GM21576 (cell line): ENCODE results near the gene CPN2.
A peak's percentile ranks its signal among the peaks of the same experiment; 100 is the strongest.

Experiments
- ATAC-seq: cut with Tn5 transposase; IDR thresholded peaks from one replicate; pipeline ENCODE4 v1.9.1; 2021; ENCODE audit warnings: mild to moderate bottlenecking, moderate library complexity; ENCODE audit not compliant: unreplicated experiment

Gene CPN2

DNA sequence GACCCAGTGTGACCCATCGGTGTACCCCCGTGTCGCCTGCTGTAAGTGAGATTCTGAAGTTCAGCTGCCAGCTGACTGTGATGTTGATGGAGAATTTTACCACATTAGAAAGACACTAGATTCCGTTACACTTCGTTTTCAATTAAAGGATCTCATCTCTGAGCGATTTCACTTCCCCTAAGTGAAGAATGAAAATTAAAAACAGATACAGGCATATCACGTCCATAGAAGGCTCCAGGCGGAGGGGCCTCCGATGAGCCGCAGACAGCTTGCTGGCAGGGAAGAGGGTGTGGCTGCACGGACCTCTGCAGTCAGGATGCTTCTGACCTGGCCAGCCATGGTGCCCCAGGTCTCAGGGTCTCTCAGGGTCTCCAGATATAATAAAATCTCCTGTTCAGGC, 6.6 kb upstream of the CPN2 start:
- ATAC-seq = no peak

DNA sequence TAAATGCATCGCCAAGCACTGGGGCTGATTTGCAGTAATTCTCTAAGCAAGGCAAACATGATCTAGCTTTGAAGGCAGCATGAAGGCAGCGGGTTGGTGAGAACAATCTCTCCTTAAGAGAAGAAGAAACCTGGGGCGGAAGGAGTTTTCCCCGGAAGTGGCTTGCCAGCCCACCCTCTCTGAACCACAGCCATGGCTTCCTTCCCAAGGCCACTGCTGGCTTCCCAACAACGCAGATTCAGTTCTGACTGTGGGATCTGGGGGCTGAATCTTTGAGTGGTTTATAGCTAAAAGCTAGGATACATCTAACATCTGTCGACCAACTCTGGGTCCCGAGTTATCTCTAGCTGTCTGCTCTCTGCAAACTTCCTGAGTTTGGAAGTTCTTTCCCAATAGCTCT, 4.3 kb upstream of the CPN2 start:
- ATAC-seq = no peak

DNA sequence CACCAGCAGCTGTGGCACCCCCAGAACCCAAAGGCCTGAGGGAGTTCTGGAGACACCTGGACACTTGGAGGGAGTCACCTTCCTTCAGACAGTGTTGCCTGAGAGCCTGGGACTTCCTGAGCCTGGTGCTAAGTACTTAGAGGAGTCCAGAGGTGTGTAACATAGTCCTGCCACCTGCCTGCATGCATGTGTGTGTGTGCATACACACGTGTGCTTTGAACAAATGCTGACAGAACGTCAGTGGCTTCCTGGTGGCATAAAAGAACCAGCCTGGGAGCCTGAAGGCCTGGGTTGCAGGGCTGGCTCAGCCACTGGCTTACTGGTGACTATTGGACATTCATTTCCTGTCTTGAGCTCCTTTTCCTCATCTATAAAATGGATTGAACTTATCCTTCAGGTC, 3.2 kb upstream of the CPN2 start:
- no peak for ATAC-seq

GRCh38 chr3:194352667-194353246, 1.6 kb upstream of the CPN2 start:
- no peak for ATAC-seq

- ATAC-seq = no peak
Observed at GRCh38 chr3:194351952-194352536, 916 bp upstream of the CPN2 start.

DNA sequence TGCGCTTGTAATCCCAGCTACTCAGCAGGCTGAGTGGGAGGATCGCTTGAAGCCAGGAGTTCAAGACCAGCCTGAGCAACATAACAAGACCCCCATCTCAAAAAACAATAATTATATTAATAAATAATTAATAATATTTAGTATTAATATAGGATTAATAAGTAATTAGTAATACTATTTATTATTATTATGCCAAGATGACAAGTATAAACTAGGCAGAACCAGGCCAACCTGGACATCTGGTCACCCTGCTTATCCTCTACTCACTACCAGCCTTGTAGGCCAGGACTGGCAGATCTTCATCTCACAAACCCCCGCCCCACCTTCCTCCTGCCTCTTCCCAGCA, 429 bp downstream of the CPN2 start:
- no peak for ATAC-seq

DNA sequence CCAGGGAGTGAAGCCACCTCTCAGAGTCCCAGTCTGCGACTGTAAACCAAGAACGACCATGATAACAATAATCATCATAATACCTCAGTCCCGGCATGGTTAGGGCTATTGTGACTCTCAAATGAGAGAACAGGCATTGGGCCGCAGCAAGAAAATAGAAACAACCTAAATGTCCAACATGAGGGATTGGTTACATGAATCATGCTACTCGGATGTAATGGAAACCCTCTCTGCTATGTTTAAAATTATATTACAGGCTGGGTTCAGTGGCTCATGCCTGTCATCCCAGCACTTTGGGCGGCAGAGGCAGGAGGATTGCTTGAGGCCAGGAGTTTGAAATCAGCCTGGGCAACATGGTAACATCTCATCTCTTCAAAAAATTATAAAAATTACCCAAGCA, 2.8 kb downstream of the CPN2 start:
- ATAC-seq = no peak

- ATAC-seq = no peak
Observed at GRCh38 chr3:194346621-194347020, 4.5 kb downstream of the CPN2 start.

DNA sequence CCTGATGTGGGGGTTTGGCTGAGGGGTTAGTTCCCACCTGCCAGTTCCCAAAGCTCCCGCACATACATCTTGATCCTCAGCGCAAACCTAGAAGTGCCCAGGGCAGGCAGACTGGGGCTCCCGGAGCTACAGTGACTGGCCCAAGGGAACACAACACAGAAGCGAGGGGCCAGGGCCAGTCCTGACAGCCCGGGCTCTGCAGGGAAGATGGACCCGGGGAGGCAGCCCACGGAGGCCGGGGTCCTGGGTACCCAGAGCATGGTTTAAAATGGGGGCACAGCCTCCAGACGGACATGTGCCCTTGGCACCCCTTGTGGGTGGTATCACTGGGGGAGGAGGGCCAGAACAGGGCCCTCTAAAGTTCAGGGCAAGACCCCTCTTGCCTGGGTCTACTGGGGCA, 5.1 kb downstream of the CPN2 start:
- ATAC-seq = no peak

DNA sequence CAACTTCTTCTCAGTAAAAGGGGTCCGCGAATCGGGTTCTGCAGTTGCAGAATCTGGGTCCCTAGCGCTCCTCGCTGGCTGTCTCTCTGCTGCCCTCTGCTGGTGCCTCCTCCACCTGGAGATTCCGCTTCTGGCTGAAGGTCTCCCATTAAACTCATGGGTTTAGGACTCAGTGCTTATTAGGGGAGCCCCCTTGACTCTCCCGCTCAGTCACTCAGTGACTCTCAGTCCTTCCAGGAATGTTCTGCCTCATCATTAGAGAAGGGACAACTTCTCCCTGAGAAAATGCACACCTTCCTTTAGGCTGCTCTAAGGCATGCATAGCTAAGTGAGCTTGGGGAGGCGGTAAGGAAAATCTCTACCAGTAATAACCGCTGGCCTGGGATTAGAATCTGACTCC, 7.1 kb downstream of the CPN2 start:
- ATAC-seq = no peak

DNA sequence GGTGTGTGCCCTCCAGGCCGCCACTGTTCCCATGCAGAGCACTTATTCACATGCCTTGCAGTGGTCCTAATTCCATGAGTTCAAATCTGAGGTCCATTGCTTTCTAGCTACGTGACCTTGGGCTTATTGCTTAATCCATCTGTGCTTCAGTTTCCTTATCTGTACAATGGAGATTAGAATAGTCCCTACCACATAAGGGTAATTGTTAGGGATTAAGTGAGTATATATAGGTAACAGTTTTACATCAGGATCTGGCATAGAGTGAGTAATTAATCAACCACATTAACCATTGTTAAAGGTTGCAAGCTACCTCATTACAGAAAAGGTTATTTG, 7.6 kb downstream of the CPN2 start:
- ATAC-seq = no peak

DNA sequence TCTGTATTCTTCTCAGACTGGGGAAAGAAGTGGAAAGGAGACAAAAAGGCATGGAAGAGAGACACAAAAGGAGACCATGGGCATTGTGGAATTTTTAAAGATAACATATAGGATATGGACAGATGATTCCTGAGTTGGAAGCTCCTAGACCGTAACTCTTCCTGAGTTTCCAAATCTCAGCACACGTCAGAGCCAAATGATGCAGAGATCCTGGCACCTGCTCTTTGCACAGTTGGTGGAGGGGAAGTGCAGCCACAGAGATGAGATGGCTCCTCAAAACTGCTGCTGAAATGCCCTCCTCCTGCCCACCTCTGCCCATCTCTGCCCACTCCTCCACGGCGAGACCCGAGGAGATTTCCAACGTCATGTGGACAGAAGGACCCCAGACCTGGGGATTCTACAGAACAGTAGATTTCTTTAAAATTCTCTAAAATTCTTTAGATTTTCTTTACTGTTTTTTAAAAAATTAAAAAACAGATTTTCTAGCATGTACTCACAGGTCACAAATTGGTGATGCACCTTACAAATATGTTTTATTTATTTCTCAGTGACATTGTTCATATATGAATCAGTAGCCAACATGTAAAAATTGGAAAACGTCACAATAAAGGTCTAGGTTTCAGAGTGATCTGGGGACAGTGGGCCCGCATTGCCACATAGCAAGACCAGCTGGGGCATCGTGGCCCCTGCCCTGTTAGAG, 8.1 kb downstream of the CPN2 start:
- ATAC-seq = no peak

DNA sequence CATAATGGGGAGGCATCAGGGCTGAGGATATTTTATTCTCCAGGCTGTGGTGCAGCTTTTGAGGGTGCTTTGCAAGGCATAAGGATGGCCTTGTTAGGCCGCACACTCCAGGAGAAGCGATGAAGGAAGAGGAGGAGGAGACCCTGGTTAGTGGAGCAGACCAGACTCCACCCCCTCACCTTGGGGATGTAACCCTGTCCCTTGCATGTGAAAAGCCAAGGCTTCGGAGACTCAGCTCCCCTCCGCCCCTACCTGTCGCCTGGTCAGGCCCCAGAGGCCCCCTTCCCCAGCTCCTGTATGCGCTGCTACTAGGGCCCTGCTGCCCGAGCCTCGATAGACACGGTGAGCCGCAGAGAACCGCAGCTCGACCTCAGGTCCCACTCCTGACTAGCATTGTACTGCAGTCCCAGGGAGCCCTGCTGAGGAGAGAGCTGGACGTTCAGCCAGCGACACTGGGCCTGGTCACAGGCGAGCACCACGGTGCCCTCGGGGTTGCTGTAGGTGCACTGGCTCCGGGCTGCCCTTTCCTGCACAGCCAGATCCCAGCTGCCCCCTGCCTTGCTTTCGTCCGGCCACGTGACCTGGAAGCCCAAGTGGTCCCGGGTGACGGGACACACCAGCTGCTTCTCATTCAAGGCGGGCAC, 10.2 kb downstream of the CPN2 start:
- no peak for ATAC-seq

- no peak for ATAC-seq
Observed at GRCh38 chr3:194339840-194340239, 11.3 kb downstream of the CPN2 start.

GRCh38 chr3:194339356-194339755, 11.8 kb downstream of the CPN2 start:
- no peak for ATAC-seq

- ATAC-seq = no peak
Observed at GRCh38 chr3:194337965-194338753, 13.0 kb downstream of the CPN2 start.

DNA sequence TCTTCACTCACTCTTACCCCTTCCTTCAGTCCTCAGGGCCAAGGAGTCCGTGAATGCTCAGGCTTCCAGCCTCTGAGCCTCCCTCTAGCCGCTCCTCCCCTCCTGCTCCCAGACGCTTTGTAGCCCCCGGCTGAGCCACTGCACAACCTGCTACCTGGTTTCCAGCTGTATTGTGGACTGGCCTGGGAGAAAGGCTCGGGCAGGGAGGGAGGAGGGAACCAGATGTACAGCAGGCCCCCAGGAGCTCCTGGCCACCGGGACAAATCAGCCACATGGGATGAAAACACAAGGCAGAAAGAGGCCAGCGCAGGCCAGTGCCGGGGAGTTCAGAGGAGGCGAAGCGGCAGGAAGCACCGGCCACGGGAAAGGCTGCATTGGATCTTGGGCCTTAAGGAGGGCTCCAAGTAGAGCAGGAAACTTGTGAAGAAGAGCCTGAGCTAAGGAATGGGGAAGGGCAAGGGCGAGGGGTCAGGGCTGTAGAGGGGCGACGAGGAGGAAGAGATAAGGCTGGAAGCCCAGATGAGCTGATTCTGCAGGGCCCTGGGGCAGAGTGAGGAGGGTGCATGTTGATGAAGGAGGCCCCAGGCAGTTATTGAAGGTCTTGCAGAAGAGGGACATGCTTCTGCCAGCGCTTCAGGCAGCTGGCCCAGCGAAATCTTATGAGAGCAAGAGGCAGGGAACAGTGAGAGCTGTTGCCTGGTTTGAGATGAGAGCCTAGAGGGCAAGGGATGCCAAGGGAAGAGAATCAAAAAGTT, 14.3 kb downstream of the CPN2 start:
- no peak for ATAC-seq

- no peak for ATAC-seq
Observed at GRCh38 chr3:194333981-194334320, 17.2 kb downstream of the CPN2 start.

DNA sequence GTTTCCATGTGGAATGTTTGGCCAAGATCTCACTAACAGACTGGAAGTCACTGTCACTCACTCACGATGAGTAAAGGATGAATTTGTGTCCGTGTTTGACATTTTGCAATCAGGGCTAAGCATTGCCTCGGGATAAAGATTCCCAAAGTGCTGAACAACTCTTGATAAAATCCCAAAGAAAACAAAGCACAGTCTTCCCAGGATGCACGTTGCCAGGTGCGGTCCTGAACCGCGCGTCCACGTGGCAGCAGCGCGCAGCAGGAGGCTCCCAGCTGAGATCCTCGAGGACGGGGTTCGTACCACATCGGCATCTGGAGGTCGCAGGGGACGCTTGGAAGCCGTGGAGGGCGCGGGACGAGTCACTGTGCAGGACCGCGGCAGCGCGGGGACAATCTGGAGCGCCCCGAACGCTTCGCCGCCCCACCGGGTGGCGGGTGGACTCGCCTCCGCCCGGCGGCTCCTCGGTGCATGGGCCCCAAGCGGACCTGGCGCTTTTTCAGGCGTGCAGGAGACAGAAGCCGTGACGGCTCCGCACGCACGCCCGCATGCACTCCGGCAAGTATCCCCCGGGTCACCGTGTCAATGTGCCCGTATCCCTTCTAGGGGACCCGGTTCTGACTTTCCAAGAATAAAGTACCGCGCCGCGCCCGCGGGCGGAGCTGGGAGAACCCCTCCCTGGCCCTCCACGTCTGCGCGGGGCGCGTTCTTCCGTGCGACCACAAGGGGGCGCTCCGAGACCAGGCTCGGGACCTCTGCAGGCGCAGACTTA, 17.7 kb downstream of the CPN2 start:
- ATAC-seq = peak; percentile 82

- no peak for ATAC-seq
Observed at GRCh38 chr3:194332858-194333211, 18.3 kb downstream of the CPN2 start.
